Measurements from ENCODE around the gene SEL1L2.

DNA sequence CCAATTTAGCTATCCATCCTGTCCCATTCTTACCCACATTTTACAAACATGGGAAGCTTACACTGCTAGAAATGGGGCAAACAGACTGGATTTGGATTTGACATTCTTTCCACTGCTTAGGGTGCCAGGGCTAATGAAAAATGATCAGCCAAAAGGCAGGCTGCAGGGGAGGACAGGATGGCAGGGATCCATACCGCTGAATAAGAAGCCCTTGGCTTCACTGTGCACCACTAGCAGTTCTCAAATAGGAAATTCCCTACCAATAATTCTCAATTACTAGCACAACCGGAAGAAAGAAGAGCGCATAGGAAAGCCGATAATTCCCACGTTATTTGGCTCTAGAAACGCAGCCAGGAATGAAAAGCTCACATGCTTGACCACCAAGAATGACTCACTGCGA lies 132.5 kb downstream of the SEL1L2 start:
- TF ChIP-seq, protein P1, sequence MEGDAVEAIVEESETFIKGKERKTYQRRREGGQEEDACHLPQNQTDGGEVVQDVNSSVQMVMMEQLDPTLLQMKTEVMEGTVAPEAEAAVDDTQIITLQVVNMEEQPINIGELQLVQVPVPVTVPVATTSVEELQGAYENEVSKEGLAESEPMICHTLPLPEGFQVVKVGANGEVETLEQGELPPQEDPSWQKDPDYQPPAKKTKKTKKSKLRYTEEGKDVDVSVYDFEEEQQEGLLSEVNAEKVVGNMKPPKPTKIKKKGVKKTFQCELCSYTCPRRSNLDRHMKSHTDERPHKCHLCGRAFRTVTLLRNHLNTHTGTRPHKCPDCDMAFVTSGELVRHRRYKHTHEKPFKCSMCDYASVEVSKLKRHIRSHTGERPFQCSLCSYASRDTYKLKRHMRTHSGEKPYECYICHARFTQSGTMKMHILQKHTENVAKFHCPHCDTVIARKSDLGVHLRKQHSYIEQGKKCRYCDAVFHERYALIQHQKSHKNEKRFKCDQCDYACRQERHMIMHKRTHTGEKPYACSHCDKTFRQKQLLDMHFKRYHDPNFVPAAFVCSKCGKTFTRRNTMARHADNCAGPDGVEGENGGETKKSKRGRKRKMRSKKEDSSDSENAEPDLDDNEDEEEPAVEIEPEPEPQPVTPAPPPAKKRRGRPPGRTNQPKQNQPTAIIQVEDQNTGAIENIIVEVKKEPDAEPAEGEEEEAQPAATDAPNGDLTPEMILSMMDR (IDR thresholded peaks at IDR 0.05) = no peak
- TF ChIP-seq POLR2A (IDR thresholded peaks at IDR 0.05) = no peak

Measured in esophagus squamous epithelium (tissue), 4 donors.